Testis (tissue), 3 donors: ENCODE results near the gene TMEM74B. TPM values are rescaled to one million over a fixed set of nuclear protein-coding genes. Genes with fewer than 3 reads are reported as not detected.

Source experiments
- DNase-seq: peaks from one replicate; pipeline ENCODE4 v3.0.0-alpha.2; 2019
- H3K27ac ChIP-seq, 2 donors: fragments of 200-600 bp; sonication (generic); one replicate each; pipeline ENCODE4 v1.5.1; 2019
- H3K27me3 ChIP-seq: fragments of 200-600 bp; sonication (generic); one replicate; pipeline ENCODE4 v1.5.1; 2019
- H3K36me3 ChIP-seq: fragments of 200-600 bp; sonication (generic); one replicate; pipeline ENCODE4 v1.5.1; 2017; ENCODE audit warnings: low read depth; ENCODE audit errors: missing control alignments
- H3K4me1 ChIP-seq: fragments of 200-600 bp; sonication (generic); one replicate; pipeline ENCODE4 v1.5.1; 2019
- H3K4me3 ChIP-seq, 2 donors: fragments of 200-600 bp; sonication (generic); one replicate each; pipeline ENCODE4 v1.5.1; 2017 to 2019
- H3K9me3 ChIP-seq: fragments of 200-600 bp; sonication (generic); one replicate; pipeline ENCODE4 v1.5.1; 2017
- POLR2A ChIP-seq: fragments of 450-650 bp; IDR thresholded peaks from one replicate; pipeline ENCODE4 v1.6.1; 2017; ENCODE audit warnings: antibody characterized with exemption, mild to moderate bottlenecking, moderate library complexity
- WGBS, 2 donors: methylation state at CpG; one replicate each; pipeline ENCODE4 v1.1.5; 2018; 5-methylcytosine and 5-hydroxymethylcytosine counted together
- intact Hi-C: fragments of 100-400 bp; cut with DNase I; formaldehyde crosslinking; loops from one replicate; pipeline ENCODE4 v1.15.1; 2023; ENCODE audit warnings: low total_unique reads
- polyA plus RNA-seq: library from polyadenylated mRNA; stranded (reverse); fragments of 350-450 nt; fragmentation: Illumina TruSeq; extraction: RNeasy Lipid Tissue Mini Kit (QIAGEN cat#74804); gene quantifications from one replicate; pipeline ENCODE4 v1.2.3, GENCODE V29; 2014; ENCODE audit warnings: low read depth, low replicate concordance; ENCODE audit not compliant: insufficient read depth
- total RNA-seq, 2 donors: library from RNA; depleted of rRNA; stranded (reverse); fragments of >200 nt; gene quantifications; one replicate each; pipeline ENCODE4 v1.2.3, GENCODE V29; 2016
- TF ChIP-seq, protein P1 (sequence below), 3 experiments: fragments of 450-650 bp in 2 of 3; fragments of 200-600 bp in 1 of 3; sonication (generic) in 1 of 3; IDR thresholded peaks; one replicate each; pipeline ENCODE4 v1.5.1; 2016 to 2019; ENCODE audit warnings: antibody characterized with exemption in 3 of 3, mild to moderate bottlenecking in 2 of 3, moderate library complexity in 1 of 3

The TMEM74B gene
- total and polyA plus RNA-seq, 3 donors from 2014 or later: 3.9 to 6.7 (median 4.8) TPM

DNA sequence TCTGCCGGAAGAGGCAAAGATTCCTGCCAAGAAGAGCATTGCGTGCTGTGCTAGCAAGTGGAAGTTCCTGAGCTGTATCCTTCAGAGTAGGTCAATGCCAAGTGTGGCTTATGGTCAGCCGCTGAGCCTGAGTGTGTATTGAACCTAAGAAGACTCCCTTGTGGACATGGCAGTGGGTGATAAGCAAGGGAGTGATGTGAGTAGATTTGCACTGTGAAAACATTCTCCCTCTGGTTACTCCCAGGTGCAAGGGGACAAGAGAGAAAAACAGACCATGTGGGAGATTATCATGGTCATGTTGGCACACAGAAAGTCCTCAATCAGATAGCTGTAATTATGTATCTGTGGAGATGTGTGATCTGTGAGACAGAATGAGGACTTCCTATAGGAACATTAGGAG, 6.1 kb upstream of the TMEM74B start:
- Histone ChIP-seq H3K9me3 (no peaks in the 10 kb centered on the region), H3K4me3 (no peak overlapping the region), H3K27me3 (no peaks in the 10 kb centered on the region), H3K27ac (no peak overlapping the region), H3K4me1 (no peaks in the 10 kb centered on the region), H3K36me3 (no peaks in the 10 kb centered on the region)
- intact Hi-C loops: no loop called here
- no peak for DNase-seq
- TF ChIP-seq, protein P1, sequence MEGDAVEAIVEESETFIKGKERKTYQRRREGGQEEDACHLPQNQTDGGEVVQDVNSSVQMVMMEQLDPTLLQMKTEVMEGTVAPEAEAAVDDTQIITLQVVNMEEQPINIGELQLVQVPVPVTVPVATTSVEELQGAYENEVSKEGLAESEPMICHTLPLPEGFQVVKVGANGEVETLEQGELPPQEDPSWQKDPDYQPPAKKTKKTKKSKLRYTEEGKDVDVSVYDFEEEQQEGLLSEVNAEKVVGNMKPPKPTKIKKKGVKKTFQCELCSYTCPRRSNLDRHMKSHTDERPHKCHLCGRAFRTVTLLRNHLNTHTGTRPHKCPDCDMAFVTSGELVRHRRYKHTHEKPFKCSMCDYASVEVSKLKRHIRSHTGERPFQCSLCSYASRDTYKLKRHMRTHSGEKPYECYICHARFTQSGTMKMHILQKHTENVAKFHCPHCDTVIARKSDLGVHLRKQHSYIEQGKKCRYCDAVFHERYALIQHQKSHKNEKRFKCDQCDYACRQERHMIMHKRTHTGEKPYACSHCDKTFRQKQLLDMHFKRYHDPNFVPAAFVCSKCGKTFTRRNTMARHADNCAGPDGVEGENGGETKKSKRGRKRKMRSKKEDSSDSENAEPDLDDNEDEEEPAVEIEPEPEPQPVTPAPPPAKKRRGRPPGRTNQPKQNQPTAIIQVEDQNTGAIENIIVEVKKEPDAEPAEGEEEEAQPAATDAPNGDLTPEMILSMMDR (IDR thresholded peaks at IDR 0.05): no peak
- TF ChIP-seq POLR2A: no peak
- 77 to 93% methylated on average over 3 of the region's 3 CpGs for WGBS, 2 donors

DNA sequence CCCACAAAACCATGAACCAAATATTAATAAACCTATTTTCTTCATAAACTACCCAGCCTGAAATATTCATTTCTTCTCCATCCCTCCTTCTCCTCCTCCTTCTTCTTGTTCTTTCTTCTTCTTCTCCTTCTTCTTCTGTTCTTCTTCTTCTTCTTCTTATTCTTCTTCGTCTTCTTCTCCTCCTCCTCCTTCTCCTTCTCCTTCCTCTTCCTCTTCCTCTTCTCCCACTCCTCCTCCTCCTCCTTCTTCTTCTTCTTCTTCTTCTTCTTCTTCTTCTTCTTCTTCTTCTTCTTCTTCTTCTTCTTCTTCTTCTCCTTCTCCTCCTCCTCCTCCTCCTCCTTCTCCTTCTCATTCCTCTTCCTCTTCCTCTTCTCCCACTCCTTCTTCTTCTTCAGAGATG, 5.0 kb upstream of the TMEM74B start:
- Histone ChIP-seq H3K27ac (no peak overlapping the region), H3K4me1 (no peaks in the 10 kb centered on the region), H3K36me3 (no peaks in the 10 kb centered on the region), H3K4me3 (no peak overlapping the region), H3K9me3 (no peaks in the 10 kb centered on the region), H3K27me3 (no peaks in the 10 kb centered on the region)
- intact Hi-C loops: no loop called here
- 71 to 79% methylated on average over 1 of the region's 1 CpG for WGBS, 2 donors
- no peak for DNase-seq
- TF ChIP-seq, protein P1 (IDR thresholded peaks at IDR 0.05): no peak
- no peak for TF ChIP-seq POLR2A

DNA sequence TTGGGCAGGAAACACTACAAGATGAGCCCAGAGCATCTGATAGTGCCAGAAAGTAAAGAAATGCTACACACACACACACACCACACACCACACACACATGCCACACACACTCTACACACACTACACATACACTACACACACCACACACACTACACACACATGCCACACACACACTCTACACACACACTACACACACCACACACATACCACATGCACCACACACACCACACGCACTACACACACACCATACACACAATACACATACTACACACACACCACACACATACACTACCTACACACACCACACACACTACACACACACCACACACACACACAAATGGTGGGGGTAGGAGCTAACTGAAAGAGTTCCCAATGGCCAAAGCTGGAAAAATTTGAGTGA, 3.6 kb upstream of the TMEM74B start:
- Histone ChIP-seq H3K4me3 (no peak overlapping the region), H3K36me3 (no peaks in the 10 kb centered on the region), H3K9me3 (no peaks in the 10 kb centered on the region), H3K27ac (no peak overlapping the region), H3K4me1 (no peaks in the 10 kb centered on the region), H3K27me3 (no peaks in the 10 kb centered on the region)
- DNase-seq: no peak
- WGBS, 2 donors: 77 to 100% methylated on average over 1 of the region's 1 CpG
- TF ChIP-seq, protein P1 (IDR thresholded peaks at IDR 0.05): no peak
- TF ChIP-seq POLR2A: no peak
- intact Hi-C loops: no loop called here

DNA sequence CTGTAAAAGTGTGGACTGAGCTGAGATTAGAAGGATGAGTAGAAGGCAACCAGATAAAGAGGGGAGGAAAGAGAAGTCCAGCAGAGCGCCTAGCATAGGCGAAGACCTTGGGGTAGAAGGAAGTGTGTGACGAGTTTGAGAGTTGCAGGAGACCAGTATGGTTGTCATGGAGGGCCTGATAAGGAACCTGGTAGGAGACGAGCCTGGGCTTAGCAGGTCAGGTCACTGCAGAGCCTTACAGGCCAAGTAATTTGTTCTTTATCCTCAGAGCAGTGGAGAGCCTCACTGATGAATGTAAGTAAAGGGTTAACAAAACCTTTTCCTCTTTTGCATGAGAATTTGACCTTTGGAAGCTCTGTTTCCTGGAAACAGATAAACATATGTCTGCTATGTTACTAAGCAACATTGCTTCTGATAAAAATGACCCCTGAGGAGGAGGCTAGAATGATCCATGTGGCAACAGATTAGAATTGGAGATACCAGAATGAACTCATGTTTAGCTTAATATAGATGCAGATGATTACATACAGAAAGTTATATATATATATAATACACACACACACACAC, 2.9 kb upstream of the TMEM74B start:
- TF ChIP-seq, protein P1 (IDR thresholded peaks at IDR 0.05): no peak
- TF ChIP-seq POLR2A: no peak

DNA sequence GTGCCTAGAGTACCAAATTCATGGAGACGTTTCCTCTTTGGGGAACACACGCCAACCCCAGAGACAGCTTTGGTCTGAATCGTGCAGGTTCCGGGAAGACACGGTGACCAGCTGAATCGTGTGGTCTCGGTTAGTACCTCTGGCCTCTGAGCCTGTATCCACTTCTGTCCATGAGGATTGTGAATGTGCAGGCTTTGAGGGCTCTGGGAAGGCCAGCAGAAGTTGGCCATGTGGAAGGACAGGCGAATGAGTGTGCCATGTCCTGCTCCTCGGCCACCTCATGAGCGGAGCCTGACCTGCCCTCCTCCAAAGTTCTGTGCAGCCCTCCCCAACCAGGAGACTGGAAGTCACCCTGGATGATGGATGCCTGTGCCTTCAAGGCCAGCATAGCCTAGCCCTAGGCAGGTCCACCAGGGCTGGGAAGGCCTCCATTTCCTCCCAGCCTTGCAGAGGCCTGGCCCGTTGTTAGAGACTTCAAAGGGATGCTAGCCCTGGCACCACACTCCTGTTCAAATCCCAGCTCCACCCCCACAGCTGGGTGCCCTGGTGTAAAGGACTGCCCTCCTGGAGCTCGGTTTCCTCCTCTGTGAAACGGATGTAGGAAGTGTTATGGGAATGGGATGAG, 1.7 kb upstream of the TMEM74B start:
- TF ChIP-seq POLR2A: no peak
- TF ChIP-seq, protein P1 (IDR thresholded peaks at IDR 0.05): no peak
- Histone ChIP-seq H3K4me1 (no peaks in the 10 kb centered on the region), H3K27ac (no peak overlapping the region), H3K27me3 (no peaks in the 10 kb centered on the region), H3K4me3 (no peak overlapping the region), H3K9me3 (no peaks in the 10 kb centered on the region), H3K36me3 (no peaks in the 10 kb centered on the region)
- intact Hi-C loops: no loop called here
- 53 to 70% methylated on average over 10 to 13 of the region's 13 CpGs for WGBS, 2 donors
- no peak for DNase-seq

More for the DNA sequence above, 2.9 kb upstream of the TMEM74B start:
- WGBS, 2 donors: 66 to 80% methylated on average over 4 of the region's 4 CpGs
- H3K9me3 ChIP-seq: no peaks in the 10 kb centered on the region
- no peaks in the 10 kb centered on the region for H3K27me3 ChIP-seq
- no peaks in the 10 kb centered on the region for H3K36me3 ChIP-seq
- H3K4me3 ChIP-seq: no peak overlapping the region
- no peaks in the 10 kb centered on the region for H3K4me1 ChIP-seq
- DNase-seq: no peak
- intact Hi-C loops: no loop called here
- no peak overlapping the region for H3K27ac ChIP-seq
